ENCODE data around the gene DLGAP1.

DLGAP1 gene

DNA sequence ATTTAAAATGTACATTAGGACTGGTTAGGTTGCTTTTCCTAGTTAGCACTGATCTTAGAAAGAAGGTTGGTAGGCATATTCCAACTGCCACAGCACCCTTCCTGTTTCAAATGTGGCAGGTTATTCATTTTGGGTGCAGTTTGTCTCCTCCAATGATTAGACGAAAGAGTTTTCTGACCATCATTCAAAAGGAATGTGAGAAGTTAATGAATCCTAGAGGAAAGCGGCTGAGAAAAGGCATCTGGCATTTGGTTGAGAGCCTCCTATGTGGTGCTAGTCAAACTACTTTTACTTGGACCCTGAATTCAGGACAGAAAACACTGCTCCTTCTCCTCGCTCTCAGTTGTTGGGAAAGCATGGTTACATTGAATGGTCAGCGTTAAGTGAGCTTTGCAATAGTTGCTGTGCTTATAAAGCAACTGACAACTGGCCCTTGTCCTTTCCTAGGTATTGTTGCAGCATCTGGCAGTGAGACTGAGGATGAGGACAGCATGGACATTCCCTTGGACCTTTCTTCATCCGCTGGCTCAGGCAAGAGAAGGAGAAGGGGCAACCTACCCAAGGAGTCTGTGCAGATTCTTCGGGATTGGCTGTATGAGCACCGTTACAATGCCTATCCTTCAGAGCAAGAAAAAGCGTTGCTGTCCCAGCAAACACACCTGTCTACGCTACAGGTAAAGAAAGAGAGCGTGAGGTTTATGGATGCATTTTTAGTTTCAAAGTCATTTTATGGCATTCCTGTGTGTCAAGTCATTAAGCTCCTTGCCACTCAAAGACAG, 999.0 kb downstream of the DLGAP1 start:
- TF ChIP-seq, protein P1, sequence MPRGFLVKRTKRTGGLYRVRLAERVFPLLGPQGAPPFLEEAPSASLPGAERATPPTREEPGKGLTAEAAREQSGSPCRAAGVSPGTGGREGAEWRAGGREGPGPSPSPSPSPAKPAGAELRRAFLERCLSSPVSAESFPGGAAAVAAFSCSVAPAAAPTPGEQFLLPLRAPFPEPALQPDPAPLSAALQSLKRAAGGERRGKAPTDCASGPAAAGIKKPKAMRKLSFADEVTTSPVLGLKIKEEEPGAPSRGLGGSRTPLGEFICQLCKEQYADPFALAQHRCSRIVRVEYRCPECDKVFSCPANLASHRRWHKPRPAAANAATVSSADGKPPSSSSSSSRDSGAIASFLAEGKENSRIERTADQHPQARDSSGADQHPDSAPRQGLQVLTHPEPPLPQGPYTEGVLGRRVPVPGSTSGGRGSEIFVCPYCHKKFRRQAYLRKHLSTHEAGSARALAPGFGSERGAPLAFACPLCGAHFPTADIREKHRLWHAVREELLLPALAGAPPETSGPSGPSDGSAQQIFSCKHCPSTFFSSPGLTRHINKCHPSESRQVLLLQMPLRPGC (tag by site-specific recombination; IDR thresholded peaks at IDR 0.05) = no peak
- TF ChIP-seq ZNF362 (tag by site-specific recombination; IDR thresholded peaks at IDR 0.05) (no peak), ZNF138 (tag by site-specific recombination; IDR thresholded peaks at IDR 0.05; ENCODE audit: borderline replicate concordance) (no peak), SP7 (tag by site-specific recombination; IDR thresholded peaks at IDR 0.05) (no peak), HOXC10 (CRISPR knock-in tag; IDR thresholded peaks at IDR 0.05) (no peak), GLIS1 (tag by site-specific recombination; IDR thresholded peaks at IDR 0.05) (no peak), ZNF654 (tag by site-specific recombination; IDR thresholded peaks at IDR 0.05; ENCODE audit: low read depth) (no peak), ZNF501 (tag by site-specific recombination; IDR thresholded peaks at IDR 0.05) (no peak), ZNF623 (tag by site-specific recombination; IDR thresholded peaks at IDR 0.05) (no peak), ZBTB1 (tag by site-specific recombination; IDR thresholded peaks at IDR 0.05) (no peak), ZNF10 (tag by site-specific recombination; IDR thresholded peaks at IDR 0.05) (no peak), ZNF791 (tag by site-specific recombination; IDR thresholded peaks at IDR 0.05) (no peak), ZNF121 (tag by site-specific recombination; IDR thresholded peaks at IDR 0.05) (no peak), ZNF660 (tag by site-specific recombination; IDR thresholded peaks at IDR 0.05) (no peak), ZNF266 (tag by site-specific recombination; IDR thresholded peaks at IDR 0.05; ENCODE audit: low read depth) (no peak)
- TF ChIP-seq, protein P2, sequence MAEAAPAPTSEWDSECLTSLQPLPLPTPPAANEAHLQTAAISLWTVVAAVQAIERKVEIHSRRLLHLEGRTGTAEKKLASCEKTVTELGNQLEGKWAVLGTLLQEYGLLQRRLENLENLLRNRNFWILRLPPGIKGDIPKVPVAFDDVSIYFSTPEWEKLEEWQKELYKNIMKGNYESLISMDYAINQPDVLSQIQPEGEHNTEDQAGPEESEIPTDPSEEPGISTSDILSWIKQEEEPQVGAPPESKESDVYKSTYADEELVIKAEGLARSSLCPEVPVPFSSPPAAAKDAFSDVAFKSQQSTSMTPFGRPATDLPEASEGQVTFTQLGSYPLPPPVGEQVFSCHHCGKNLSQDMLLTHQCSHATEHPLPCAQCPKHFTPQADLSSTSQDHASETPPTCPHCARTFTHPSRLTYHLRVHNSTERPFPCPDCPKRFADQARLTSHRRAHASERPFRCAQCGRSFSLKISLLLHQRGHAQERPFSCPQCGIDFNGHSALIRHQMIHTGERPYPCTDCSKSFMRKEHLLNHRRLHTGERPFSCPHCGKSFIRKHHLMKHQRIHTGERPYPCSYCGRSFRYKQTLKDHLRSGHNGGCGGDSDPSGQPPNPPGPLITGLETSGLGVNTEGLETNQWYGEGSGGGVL (tag by site-specific recombination; IDR thresholded peaks at IDR 0.05) = no peak
- TF ChIP-seq, protein P3, sequence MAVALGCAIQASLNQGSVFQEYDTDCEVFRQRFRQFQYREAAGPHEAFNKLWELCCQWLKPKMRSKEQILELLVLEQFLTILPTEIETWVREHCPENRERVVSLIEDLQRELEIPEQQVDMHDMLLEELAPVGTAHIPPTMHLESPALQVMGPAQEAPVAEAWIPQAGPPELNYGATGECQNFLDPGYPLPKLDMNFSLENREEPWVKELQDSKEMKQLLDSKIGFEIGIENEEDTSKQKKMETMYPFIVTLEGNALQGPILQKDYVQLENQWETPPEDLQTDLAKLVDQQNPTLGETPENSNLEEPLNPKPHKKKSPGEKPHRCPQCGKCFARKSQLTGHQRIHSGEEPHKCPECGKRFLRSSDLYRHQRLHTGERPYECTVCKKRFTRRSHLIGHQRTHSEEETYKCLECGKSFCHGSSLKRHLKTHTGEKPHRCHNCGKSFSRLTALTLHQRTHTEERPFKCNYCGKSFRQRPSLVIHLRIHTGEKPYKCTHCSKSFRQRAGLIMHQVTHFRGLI (tag by site-specific recombination; IDR thresholded peaks at IDR 0.05) = no peak
- TF ChIP-seq, protein P4, sequence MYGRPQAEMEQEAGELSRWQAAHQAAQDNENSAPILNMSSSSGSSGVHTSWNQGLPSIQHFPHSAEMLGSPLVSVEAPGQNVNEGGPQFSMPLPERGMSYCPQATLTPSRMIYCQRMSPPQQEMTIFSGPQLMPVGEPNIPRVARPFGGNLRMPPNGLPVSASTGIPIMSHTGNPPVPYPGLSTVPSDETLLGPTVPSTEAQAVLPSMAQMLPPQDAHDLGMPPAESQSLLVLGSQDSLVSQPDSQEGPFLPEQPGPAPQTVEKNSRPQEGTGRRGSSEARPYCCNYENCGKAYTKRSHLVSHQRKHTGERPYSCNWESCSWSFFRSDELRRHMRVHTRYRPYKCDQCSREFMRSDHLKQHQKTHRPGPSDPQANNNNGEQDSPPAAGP (tag by site-specific recombination; IDR thresholded peaks at IDR 0.05) = no peak
- TF ChIP-seq, protein P5, sequence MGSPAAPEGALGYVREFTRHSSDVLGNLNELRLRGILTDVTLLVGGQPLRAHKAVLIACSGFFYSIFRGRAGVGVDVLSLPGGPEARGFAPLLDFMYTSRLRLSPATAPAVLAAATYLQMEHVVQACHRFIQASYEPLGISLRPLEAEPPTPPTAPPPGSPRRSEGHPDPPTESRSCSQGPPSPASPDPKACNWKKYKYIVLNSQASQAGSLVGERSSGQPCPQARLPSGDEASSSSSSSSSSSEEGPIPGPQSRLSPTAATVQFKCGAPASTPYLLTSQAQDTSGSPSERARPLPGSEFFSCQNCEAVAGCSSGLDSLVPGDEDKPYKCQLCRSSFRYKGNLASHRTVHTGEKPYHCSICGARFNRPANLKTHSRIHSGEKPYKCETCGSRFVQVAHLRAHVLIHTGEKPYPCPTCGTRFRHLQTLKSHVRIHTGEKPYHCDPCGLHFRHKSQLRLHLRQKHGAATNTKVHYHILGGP (tag by site-specific recombination; IDR thresholded peaks at IDR 0.05) = no peak
- Histone ChIP-seq H3K36me3 (ENCODE audit: control insufficient read depth in 2 of 2, insufficient read depth in 1 of 2, low read length in 2 of 2) (peaks cover 34% of the 10 kb centered on the region in 2 experiments), H3K4me3 (ENCODE audit: low read depth, low read length) (no peak overlapping the region), H3K4me1 (ENCODE audit: control insufficient read depth, insufficient read depth, low read length) (peaks cover 14% of the 10 kb centered on the region; the same call in 1 of the 2 replicates), H3K9me3 (ENCODE audit: control insufficient read depth, insufficient read depth, low read depth, low read length) (no peaks in the 10 kb centered on the region), H3K27ac (ENCODE audit: extremely low read depth, low read depth, low read length) (no peak overlapping the region)
- ChIA-PET POLR2A (interaction anchor here (0.7 kb wide), 1 partner anchor 155 kb away, joined by 3 read pairs; no protein-coding TSS in a partner anchor), CTCF (interaction anchor here (0.6 to 5.2 kb wide), 9 partner anchors 11 to 209 kb away, joined by 3 to 54 read pairs (median 6); no protein-coding TSS in a partner anchor)
